BE2C (cell line): ENCODE results near the gene PPP2R2B.

Experiments used
- DNase-seq: peaks from one replicate; pipeline ENCODE4 v3.0.0-alpha.2; 2020
- H3K27me3 ChIP-seq: fragments of 250-450 bp; sonication (Bioruptor Pico); 2 replicates; pipeline ENCODE4 v1.5.1; 2020; ENCODE audit warnings: mild to moderate bottlenecking
- H3K36me3 ChIP-seq: fragments of 250-450 bp; sonication (Bioruptor Pico); 2 replicates; pipeline ENCODE4 v1.5.1; 2020; ENCODE audit warnings: mild to moderate bottlenecking
- H3K4me1 ChIP-seq: fragments of 250-450 bp; sonication (Bioruptor Pico); 2 replicates; pipeline ENCODE4 v1.5.1; 2020
- H3K4me3 ChIP-seq: 2 replicates; pipeline ENCODE4 v1.5.1; 2011; ENCODE audit warnings: low read depth, low read length
- H3K9me3 ChIP-seq: fragments of 250-450 bp; sonication (Bioruptor Pico); 2 replicates; pipeline ENCODE4 v1.5.1; 2020
- TF ChIP-seq, protein P1 (sequence below): IDR thresholded peaks from 2 replicates; pipeline ENCODE4 v1.5.1; 2012; ENCODE audit warnings: mild to moderate bottlenecking, low read depth, low read length

Gene PPP2R2B

DNA sequence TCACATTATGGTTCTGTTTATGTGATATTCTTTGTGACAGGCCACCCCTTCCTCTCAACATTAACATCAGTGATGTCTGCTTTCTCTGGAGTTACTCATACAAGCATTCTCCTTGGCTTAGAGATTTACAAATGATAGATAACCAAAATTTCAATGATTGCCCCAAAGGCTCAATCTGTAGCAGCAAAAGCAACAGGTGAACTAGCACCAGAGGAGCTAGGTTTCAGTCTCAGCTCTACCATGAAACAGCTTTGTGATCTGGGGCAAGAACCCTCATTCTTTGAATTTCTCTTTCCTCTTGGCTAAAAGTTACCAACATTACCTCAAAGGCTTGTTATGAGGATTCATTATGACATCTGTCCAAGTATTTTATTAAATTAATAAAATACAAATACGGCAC is 120.5 kb downstream of the PPP2R2B start:
- DNase-seq: no peak

GRCh38 chr5:146756546-146756945 is 122.0 kb downstream of the PPP2R2B start:
- Histone ChIP-seq H3K27me3 (no peaks in the 10 kb centered on the region), H3K4me1 (no peaks in the 10 kb centered on the region), H3K9me3 (no peaks in the 10 kb centered on the region), H3K4me3 (no peak overlapping the region), H3K36me3 (no peaks in the 10 kb centered on the region)
- DNase-seq: no peak
- TF ChIP-seq, protein P1, sequence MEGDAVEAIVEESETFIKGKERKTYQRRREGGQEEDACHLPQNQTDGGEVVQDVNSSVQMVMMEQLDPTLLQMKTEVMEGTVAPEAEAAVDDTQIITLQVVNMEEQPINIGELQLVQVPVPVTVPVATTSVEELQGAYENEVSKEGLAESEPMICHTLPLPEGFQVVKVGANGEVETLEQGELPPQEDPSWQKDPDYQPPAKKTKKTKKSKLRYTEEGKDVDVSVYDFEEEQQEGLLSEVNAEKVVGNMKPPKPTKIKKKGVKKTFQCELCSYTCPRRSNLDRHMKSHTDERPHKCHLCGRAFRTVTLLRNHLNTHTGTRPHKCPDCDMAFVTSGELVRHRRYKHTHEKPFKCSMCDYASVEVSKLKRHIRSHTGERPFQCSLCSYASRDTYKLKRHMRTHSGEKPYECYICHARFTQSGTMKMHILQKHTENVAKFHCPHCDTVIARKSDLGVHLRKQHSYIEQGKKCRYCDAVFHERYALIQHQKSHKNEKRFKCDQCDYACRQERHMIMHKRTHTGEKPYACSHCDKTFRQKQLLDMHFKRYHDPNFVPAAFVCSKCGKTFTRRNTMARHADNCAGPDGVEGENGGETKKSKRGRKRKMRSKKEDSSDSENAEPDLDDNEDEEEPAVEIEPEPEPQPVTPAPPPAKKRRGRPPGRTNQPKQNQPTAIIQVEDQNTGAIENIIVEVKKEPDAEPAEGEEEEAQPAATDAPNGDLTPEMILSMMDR: no peak

More for the DNA sequence above, 120.5 kb downstream of the PPP2R2B start:
- H3K36me3 ChIP-seq: no peaks in the 10 kb centered on the region
- no peak overlapping the region for H3K4me3 ChIP-seq
- no peaks in the 10 kb centered on the region for H3K9me3 ChIP-seq
- TF ChIP-seq, protein P1: no peak
- H3K4me1 ChIP-seq: no peaks in the 10 kb centered on the region
- H3K27me3 ChIP-seq: no peaks in the 10 kb centered on the region

GRCh38 chr5:146755793-146756192 is 122.8 kb downstream of the PPP2R2B start:
- TF ChIP-seq, protein P1: no peak
- Histone ChIP-seq H3K9me3 (no peaks in the 10 kb centered on the region), H3K4me1 (no peaks in the 10 kb centered on the region), H3K36me3 (no peaks in the 10 kb centered on the region), H3K27me3 (no peaks in the 10 kb centered on the region), H3K4me3 (no peak overlapping the region)
- no peak for DNase-seq

DNA sequence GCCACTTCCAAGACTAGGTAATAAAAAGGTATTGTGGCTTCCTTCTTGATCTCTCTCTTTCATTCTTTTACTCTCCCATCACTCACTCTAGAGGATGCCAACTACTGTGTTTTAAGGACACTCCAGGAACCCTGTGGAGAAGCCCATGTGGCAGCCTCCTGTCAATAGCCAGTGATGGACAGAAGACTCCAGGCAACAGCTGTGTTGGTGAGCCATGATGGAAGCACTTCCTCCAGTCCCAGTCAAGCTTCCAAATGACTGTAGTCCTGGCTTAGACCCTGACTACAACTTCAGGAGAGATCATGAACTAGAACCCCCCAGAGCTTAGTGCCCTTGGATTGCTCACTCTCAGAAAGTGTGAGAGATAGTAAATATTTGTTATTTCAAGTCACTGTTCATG is 123.9 kb downstream of the PPP2R2B start:
- DNase-seq: no peak
- no peaks in the 10 kb centered on the region for H3K36me3 ChIP-seq
- H3K27me3 ChIP-seq: no peaks in the 10 kb centered on the region
- H3K4me3 ChIP-seq: no peak overlapping the region
- no peaks in the 10 kb centered on the region for H3K4me1 ChIP-seq
- H3K9me3 ChIP-seq: no peaks in the 10 kb centered on the region
- TF ChIP-seq, protein P1: no peak

DNA sequence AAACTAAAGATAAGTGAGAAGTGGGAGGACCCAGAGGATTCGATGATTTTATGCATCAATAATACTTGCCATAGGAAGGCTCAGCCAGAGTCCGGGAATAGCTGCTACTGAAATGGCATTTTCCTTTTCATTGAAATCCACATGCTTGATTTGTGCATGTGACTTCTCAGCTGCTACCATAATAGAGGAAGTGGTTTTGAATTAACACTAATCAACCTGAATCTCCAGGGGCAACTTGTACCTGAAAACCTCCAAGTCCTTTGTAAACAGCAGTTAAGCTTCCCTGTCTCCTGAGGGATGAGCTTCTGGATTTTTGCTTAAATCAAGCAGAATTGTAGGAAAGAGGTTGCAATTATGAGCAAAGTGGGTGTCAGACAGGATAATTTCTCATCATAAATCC is 124.9 kb downstream of the PPP2R2B start:
- no peak for DNase-seq
- no peaks in the 10 kb centered on the region for H3K27me3 ChIP-seq
- TF ChIP-seq, protein P1: no peak
- H3K36me3 ChIP-seq: no peaks in the 10 kb centered on the region
- H3K4me1 ChIP-seq: no peaks in the 10 kb centered on the region
- no peak overlapping the region for H3K4me3 ChIP-seq
- no peaks in the 10 kb centered on the region for H3K9me3 ChIP-seq

DNA sequence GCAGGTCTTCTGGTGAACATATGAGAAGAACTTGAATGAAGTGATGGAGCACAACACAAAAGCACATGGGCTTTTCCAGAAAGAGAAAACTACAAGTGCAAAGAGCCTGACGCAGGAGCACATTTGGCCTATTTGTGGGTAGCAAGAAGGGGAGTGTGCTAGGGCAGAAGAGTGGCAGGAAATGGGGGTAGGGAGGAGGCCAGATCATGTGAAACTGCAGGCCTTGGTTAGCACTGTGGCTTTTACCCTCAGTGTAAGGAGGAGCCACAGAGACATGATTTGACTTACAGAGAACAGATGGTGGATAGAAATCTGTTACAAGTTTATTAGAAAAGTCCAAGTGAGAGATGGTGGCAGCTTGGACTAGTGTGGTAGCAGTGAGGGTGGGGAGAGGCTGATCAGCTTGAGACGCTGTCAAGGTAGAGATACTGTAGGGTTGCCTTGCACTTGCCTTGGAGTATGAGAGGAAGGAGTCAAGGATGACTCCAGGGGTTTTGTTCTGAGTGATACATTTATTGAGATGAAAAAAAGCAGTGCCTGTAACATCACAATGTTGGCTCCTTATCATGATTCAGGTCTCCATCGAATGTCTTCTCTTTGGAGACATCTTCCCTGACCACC is 126.7 kb downstream of the PPP2R2B start:
- TF ChIP-seq, protein P1: no peak
- no peaks in the 10 kb centered on the region for H3K27me3 ChIP-seq
- H3K36me3 ChIP-seq: no peaks in the 10 kb centered on the region
- no peaks in the 10 kb centered on the region for H3K9me3 ChIP-seq
- no peak for DNase-seq
- H3K4me3 ChIP-seq: no peak overlapping the region
- no peaks in the 10 kb centered on the region for H3K4me1 ChIP-seq
